Globus pallidus (tissue), 1 donor: ENCODE data around the gene SEMA5B.

Experiments used
- DNase-seq: peaks from one replicate; pipeline ENCODE4 v3.0.0-alpha.2; 2015; ENCODE audit warnings: low spot score

The SEMA5B gene

GRCh38 chr3:122942937-122943827 lies 84.4 kb downstream of the SEMA5B start:
- peak; percentile 56 for DNase-seq

- no peak for DNase-seq
Measured at GRCh38 chr3:122942239-122942638, 85.3 kb downstream of the SEMA5B start.

GRCh38 chr3:122941228-122942206 lies 86.0 kb downstream of the SEMA5B start:
- DNase-seq, result no peak

GRCh38 chr3:122940628-122941086 lies 86.9 kb downstream of the SEMA5B start:
- no peak for DNase-seq

- no peak for DNase-seq
Measured at GRCh38 chr3:122938783-122939425, 88.7 kb downstream of the SEMA5B start.

- DNase-seq, result no peak
Measured at GRCh38 chr3:122937745-122938144, 89.8 kb downstream of the SEMA5B start.

- no peak for DNase-seq
Measured at GRCh38 chr3:122936986-122937385, 90.6 kb downstream of the SEMA5B start.

GRCh38 chr3:122936335-122936734 lies 91.2 kb downstream of the SEMA5B start:
- DNase-seq, result peak; percentile 20

- no peak for DNase-seq
Measured at GRCh38 chr3:122934251-122934650, 93.3 kb downstream of the SEMA5B start.

GRCh38 chr3:122932251-122932967 lies 95.2 kb downstream of the SEMA5B start:
- DNase-seq, result no peak

- DNase-seq, result no peak
Measured at GRCh38 chr3:122931636-122932035, 95.9 kb downstream of the SEMA5B start.

GRCh38 chr3:122930063-122930997 lies 97.2 kb downstream of the SEMA5B start:
- no peak for DNase-seq

- no peak for DNase-seq
Measured at GRCh38 chr3:122929188-122930062, 98.1 kb downstream of the SEMA5B start.

- DNase-seq, result no peak
Measured at GRCh38 chr3:122928396-122929187, 99.0 kb downstream of the SEMA5B start.

GRCh38 chr3:122927726-122928125 lies 99.8 kb downstream of the SEMA5B start:
- DNase-seq, result no peak

GRCh38 chr3:122926811-122927210 lies 100.8 kb downstream of the SEMA5B start:
- DNase-seq, result no peak

GRCh38 chr3:122926322-122926721 lies 101.2 kb downstream of the SEMA5B start:
- DNase-seq, result no peak

GRCh38 chr3:122925756-122926155 lies 101.8 kb downstream of the SEMA5B start:
- no peak for DNase-seq
